ENCODE results near the gene PPP1R9B.

The PPP1R9B gene

GRCh38 chr17:50113624-50114320, 36.7 kb downstream of the PPP1R9B start:
- Histone ChIP-seq H3K4me3 (ENCODE audit: severe bottlenecking) (no peak overlapping the region), H3K36me3 (ENCODE audit: low read depth) (no peaks in the 10 kb centered on the region; the same call in 1 of the 2 replicates), H3K27ac (ENCODE audit: poor library complexity, severe bottlenecking) (no peak overlapping the region), H3K4me1 (ENCODE audit: insufficient read depth, poor library complexity, severe bottlenecking) (no peaks in the 10 kb centered on the region), H3K27me3 (ENCODE audit: insufficient read depth, poor library complexity, severe bottlenecking) (peaks cover 11% of the 10 kb centered on the region), H3K9me3 (ENCODE audit: severe bottlenecking) (no peaks in the 10 kb centered on the region)
- DNase-seq (ENCODE audit: low spot score) = no peak
- no peak for ATAC-seq (ENCODE audit: low read depth)
- TF ChIP-seq, protein P1, sequence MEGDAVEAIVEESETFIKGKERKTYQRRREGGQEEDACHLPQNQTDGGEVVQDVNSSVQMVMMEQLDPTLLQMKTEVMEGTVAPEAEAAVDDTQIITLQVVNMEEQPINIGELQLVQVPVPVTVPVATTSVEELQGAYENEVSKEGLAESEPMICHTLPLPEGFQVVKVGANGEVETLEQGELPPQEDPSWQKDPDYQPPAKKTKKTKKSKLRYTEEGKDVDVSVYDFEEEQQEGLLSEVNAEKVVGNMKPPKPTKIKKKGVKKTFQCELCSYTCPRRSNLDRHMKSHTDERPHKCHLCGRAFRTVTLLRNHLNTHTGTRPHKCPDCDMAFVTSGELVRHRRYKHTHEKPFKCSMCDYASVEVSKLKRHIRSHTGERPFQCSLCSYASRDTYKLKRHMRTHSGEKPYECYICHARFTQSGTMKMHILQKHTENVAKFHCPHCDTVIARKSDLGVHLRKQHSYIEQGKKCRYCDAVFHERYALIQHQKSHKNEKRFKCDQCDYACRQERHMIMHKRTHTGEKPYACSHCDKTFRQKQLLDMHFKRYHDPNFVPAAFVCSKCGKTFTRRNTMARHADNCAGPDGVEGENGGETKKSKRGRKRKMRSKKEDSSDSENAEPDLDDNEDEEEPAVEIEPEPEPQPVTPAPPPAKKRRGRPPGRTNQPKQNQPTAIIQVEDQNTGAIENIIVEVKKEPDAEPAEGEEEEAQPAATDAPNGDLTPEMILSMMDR (IDR thresholded peaks at IDR 0.05; ENCODE audit: poor library complexity, severe bottlenecking) = no peak

- H3K9me3 ChIP-seq (ENCODE audit: severe bottlenecking) = no peaks in the 10 kb centered on the region
- H3K36me3 ChIP-seq (ENCODE audit: low read depth) = no peaks in the 10 kb centered on the region; the same call in 1 of the 2 replicates
- DNase-seq (ENCODE audit: low spot score) (no peak), ATAC-seq (ENCODE audit: low read depth) (no peak)
- TF ChIP-seq, protein P1 (IDR thresholded peaks at IDR 0.05; ENCODE audit: poor library complexity, severe bottlenecking) = no peak
- H3K4me1 ChIP-seq (ENCODE audit: insufficient read depth, poor library complexity, severe bottlenecking) = peaks cover 7% of the 10 kb centered on the region
- no peak overlapping the region for H3K27ac ChIP-seq (ENCODE audit: poor library complexity, severe bottlenecking)
- H3K27me3 ChIP-seq (ENCODE audit: insufficient read depth, poor library complexity, severe bottlenecking) = peaks cover 10% of the 10 kb centered on the region
- H3K4me3 ChIP-seq (ENCODE audit: severe bottlenecking) = no peak overlapping the region
These were observed 37.8 kb downstream of the PPP1R9B start for GRCh38 chr17:50112694-50113093.

DNA sequence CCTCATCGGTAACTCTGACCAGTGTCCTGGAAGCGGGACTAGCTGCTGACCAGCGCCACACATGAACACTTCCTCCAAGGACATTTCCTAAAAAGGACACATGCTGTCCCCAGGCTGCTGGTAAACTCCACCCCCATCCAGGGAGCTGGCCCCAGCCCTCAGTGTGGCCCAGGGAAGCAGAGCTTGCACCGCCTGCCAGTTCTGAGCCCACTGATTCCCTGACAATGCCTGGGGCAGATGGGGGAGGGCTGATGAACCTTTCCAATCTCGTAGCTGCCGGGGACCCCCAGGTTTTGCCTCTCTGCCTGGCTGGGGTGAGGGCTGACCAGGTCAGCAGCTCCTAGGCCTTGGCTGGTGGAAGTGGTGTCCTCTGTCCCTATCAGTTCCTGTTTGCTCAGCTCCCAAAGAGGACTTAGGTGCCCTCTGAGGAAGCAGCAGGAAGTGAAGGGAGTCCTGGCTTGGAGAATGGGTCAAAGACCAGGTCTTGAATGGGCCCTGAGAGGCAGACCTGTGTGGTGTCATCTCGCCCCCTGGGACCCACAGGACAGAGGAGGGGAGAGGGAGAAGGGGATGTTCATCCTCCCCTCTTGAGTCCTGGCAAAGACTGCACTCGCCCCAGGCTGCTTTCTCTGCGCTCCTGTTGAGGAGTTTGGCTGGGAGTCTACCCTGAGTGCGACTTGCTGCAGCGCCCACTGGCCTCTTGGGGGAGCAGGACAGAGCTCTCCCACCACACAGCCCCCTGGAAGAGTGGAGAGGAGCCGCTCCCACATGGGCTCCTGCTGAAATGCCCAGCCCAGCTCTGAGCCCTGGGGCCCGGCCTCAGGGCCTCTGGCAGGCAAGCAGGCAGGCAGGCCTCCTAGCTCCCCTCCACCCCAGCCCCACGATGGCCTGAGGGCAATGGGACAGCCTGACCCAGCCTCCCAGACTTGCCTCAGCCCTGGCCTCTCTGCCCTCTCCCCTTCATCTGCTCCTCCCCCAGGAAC, 38.5 kb downstream of the PPP1R9B start:
- ATAC-seq (ENCODE audit: low read depth) = no peak
- Histone ChIP-seq H3K27me3 (ENCODE audit: insufficient read depth, poor library complexity, severe bottlenecking) (peaks cover 6% of the 10 kb centered on the region), H3K4me1 (ENCODE audit: insufficient read depth, poor library complexity, severe bottlenecking) (peaks cover 14% of the 10 kb centered on the region), H3K27ac (ENCODE audit: poor library complexity, severe bottlenecking) (no peak overlapping the region), H3K9me3 (ENCODE audit: severe bottlenecking) (no peaks in the 10 kb centered on the region), H3K4me3 (ENCODE audit: severe bottlenecking) (no peak overlapping the region), H3K36me3 (ENCODE audit: low read depth) (no peaks in the 10 kb centered on the region; the same call in 1 of the 2 replicates)
- TF ChIP-seq, protein P1 (IDR thresholded peaks at IDR 0.05; ENCODE audit: poor library complexity, severe bottlenecking) = no peak
- no peak for DNase-seq (ENCODE audit: low spot score)

DNA sequence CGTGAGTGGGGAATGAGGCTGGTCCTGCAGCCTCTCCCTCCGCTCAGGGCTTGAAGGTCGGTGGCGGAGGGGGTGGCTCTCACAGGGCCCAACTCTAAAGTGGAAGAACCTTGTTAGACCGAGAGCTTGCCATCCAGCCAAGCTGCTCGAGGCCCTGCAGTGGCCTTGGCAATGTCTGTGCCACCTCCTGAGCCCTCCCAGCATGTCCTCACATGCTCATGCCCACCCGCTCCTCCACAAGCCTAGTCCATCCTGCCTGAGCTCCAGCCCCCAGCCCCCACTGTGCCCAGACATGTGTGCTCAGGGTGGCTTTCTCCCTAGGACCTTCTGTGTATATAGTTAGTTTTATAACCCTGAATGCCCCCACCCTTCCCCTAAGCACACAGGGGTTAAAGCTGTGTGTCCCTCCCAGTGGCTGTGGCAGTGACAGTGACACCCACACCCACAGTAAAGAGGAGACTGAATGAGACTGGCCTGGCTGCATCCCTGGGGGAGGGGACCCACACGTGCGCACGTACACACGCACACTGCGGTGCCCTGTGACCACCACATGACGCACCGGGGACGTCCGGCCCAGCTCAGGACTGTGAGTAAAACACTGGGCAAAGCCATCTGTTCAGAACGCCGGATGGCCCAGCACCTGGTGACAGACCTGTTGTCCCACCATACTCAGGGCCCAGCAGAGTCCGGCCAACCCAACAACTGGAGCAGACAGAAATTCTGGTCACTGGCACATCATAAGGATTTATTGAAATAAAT, 39.7 kb downstream of the PPP1R9B start:
- TF ChIP-seq, protein P1 (IDR thresholded peaks at IDR 0.05; ENCODE audit: poor library complexity, severe bottlenecking) = no peak
- Histone ChIP-seq H3K4me1 (ENCODE audit: insufficient read depth, poor library complexity, severe bottlenecking) (peaks cover 15% of the 10 kb centered on the region), H3K4me3 (ENCODE audit: severe bottlenecking) (no peak overlapping the region), H3K27me3 (ENCODE audit: insufficient read depth, poor library complexity, severe bottlenecking) (no peaks in the 10 kb centered on the region), H3K27ac (ENCODE audit: poor library complexity, severe bottlenecking) (no peak overlapping the region), H3K9me3 (ENCODE audit: severe bottlenecking) (no peaks in the 10 kb centered on the region), H3K36me3 (ENCODE audit: low read depth) (no peaks in the 10 kb centered on the region; the same call in 1 of the 2 replicates)
- ATAC-seq (ENCODE audit: low read depth) (no peak), DNase-seq (ENCODE audit: low spot score) (no peak)

Measured in RWPE2 (cell line).